B cell (primary cell): Measurements from ENCODE around the gene CCDC97. TPM values are rescaled to one million over a fixed set of nuclear protein-coding genes. Genes with fewer than 3 reads are reported as not detected.

Source experiments
- ATAC-seq: fragments of 200-7000 bp; cut with Tn5 transposase; one replicate; pipeline ENCODE4 v1.10.0; 2021; ENCODE audit warnings: low read depth, mild to moderate bottlenecking, moderate number of reproducible peaks, moderate library complexity
- CTCF ChIA-PET: fragments of 350-600 bp; sonication (Branson Sonifier 250); formaldehyde crosslinking; loops from one replicate; lab custom pipeline; 2021; ENCODE audit warnings: antibody characterized with exemption, inconsistent platforms; lab: Charles Lee
- POLR2A ChIA-PET: fragments of 350-600 bp; sonication (Branson Sonifier 250); formaldehyde crosslinking; loops from one replicate; lab custom pipeline; 2021; ENCODE audit warnings: antibody characterized with exemption; lab: Charles Lee
- DNase-seq: peaks from one replicate; pipeline ENCODE4 v3.0.0; 2013
- H2AFZ ChIP-seq: 2 replicates; pipeline ENCODE4 v1.6.1; 2012; ENCODE audit warnings: mild to moderate bottlenecking, low read depth, low read length; ENCODE audit not compliant: insufficient read depth, poor library complexity, severe bottlenecking
- H3K27ac ChIP-seq, 2 donors: 1 replicate in 1 of 2; 2 replicates in 1 of 2; pipeline ENCODE4 v1.5.1; 2012 to 2013; ENCODE audit warnings: low read length in 2 of 2, mild to moderate bottlenecking in 2 of 2, moderate library complexity in 1 of 2
- H3K27me3 ChIP-seq, 4 experiments: fragments of 200-600 bp in 1 of 4; sonication (generic) in 1 of 4; replicated peaks in 1 of 4; 1 replicate in 2 of 4; 2 replicates in 2 of 4; pipeline versions ENCODE4 v1.6.1 to v1.7.0; 2013 to 2016; ENCODE audit warnings: low read length in 3 of 4, mild to moderate bottlenecking in 2 of 4, mixed read lengths in 1 of 4, moderate library complexity in 1 of 4; ENCODE audit not compliant: insufficient read depth in 4 of 4, control insufficient read depth in 3 of 4; ENCODE audit errors: control extremely low read depth in 1 of 4
- H3K36me3 ChIP-seq, 2 experiments: replicated peaks in 1 of 2; 1 replicate in 1 of 2; 2 replicates in 1 of 2; pipeline versions ENCODE4 v1.6.1 to v1.7.1; 2013; ENCODE audit warnings: low read length in 1 of 2; ENCODE audit not compliant: insufficient read depth in 2 of 2, control insufficient read depth in 1 of 2; ENCODE audit errors: control extremely low read depth in 1 of 2, extremely low read depth in 1 of 2
- H3K4me1 ChIP-seq, 2 donors: fragments of 200-600 bp in 1 of 2; sonication (generic) in 1 of 2; 1 replicate in 1 of 2; 2 replicates in 1 of 2; pipeline versions ENCODE4 v1.5.1 to v1.6.1; 2013 to 2017; ENCODE audit warnings: low read length in 2 of 2; ENCODE audit not compliant: control insufficient read depth in 2 of 2, insufficient read depth in 2 of 2
- H3K4me2 ChIP-seq: replicated peaks from 2 replicates; pipeline ENCODE3; 2012; ENCODE audit warnings: mild to moderate bottlenecking, low read depth, low read length; ENCODE audit not compliant: poor library complexity, severe bottlenecking
- H3K4me3 ChIP-seq, 5 experiments: fragments of 200-600 bp in 1 of 5; sonication (generic) in 1 of 5; 1 replicate in 3 of 5; 2 replicates in 2 of 5; pipeline versions ENCODE4 v1.5.1 to v1.7.0; 2011 to 2016; ENCODE audit warnings: low read length in 4 of 5, mild to moderate bottlenecking in 4 of 5, low read depth in 2 of 5, control low read depth in 1 of 5, moderate library complexity in 1 of 5; ENCODE audit not compliant: insufficient read depth in 1 of 5; ENCODE audit errors: control extremely low read depth in 1 of 5, extremely low read depth in 1 of 5
- H3K79me2 ChIP-seq: fragments of 200-600 bp; sonication (generic); one replicate; pipeline ENCODE4 v1.6.0; 2016; ENCODE audit warnings: low read length; ENCODE audit not compliant: control insufficient read depth, insufficient read depth
- H3K9ac ChIP-seq: fragments of 200-600 bp; sonication (generic); 2 replicates; pipeline ENCODE4 v1.6.1; 2017; ENCODE audit warnings: mild to moderate bottlenecking, low read length, moderate library complexity
- H3K9me3 ChIP-seq, 3 donors: one replicate each; pipeline versions ENCODE4 v1.6.1 to v1.7.1; 2013; ENCODE audit warnings: low read length in 2 of 3; ENCODE audit not compliant: control insufficient read depth in 2 of 3, insufficient read depth in 1 of 3; ENCODE audit errors: control extremely low read depth in 1 of 3
- H4K20me1 ChIP-seq: 2 replicates; pipeline ENCODE4 v1.6.0; 2012; ENCODE audit warnings: mild to moderate bottlenecking, low read length; ENCODE audit not compliant: insufficient read depth, control insufficient read depth, poor library complexity, severe bottlenecking
- H3K27ac Mint-ChIP-seq: one replicate; pipeline ENCODE4 v1.8.0; 2021; ENCODE audit warnings: mixed read lengths
- H3K27me3 Mint-ChIP-seq: one replicate; pipeline ENCODE4 v1.8.0; 2021; ENCODE audit warnings: mixed read lengths
- H3K4me1 Mint-ChIP-seq: one replicate; pipeline ENCODE4 v1.8.0; 2021; ENCODE audit warnings: mixed read lengths
- H3K4me3 Mint-ChIP-seq: one replicate; pipeline ENCODE4 v1.8.0; 2021; ENCODE audit warnings: mixed read lengths
- H3K9me3 Mint-ChIP-seq: one replicate; pipeline ENCODE4 v1.8.0; 2022; ENCODE audit warnings: mixed read lengths; ENCODE audit not compliant: insufficient read depth
- CTCF ChIP-seq: fragments of 200-600 bp; IDR thresholded peaks from one replicate; pipeline ENCODE4 v1.8.0; 2022; ENCODE audit warnings: antibody characterized with exemption, mild to moderate bottlenecking
- EZH2 ChIP-seq: IDR thresholded peaks from 2 replicates; pipeline ENCODE4 v1.6.1; 2012; ENCODE audit warnings: borderline replicate concordance, low read depth, mild to moderate bottlenecking, moderate library complexity, low read length; ENCODE audit not compliant: insufficient read depth, poor library complexity, severe bottlenecking
- WGBS: methylation state at CpG from one replicate; pipeline ENCODE4 v1.1.5; 2013; ENCODE audit warnings: missing lambda C conversion rate; ENCODE audit not compliant: insufficient coverage; 5-methylcytosine and 5-hydroxymethylcytosine counted together
- intact Hi-C: fragments of 100-400 bp; cut with micrococcal nuclease; formaldehyde crosslinking; loops from one replicate; pipeline ENCODE4 v1.10.0; 2022
- polyA plus RNA-seq: library from polyadenylated mRNA; depleted of rRNA; stranded (reverse); fragments of >200 nt; gene quantifications from 2 replicates; pipeline ENCODE4 v1.2.3, GENCODE V29; 2012
- total RNA-seq, 2 donors: library from RNA; stranded (reverse); fragments of 120-200 nt in 1 of 2; gene quantifications; 1 replicate in 1 of 2; 2 replicates in 1 of 2; pipeline versions ENCODE4 v1.2.3 to v1.2.4, GENCODE V29; 2013 to 2022

Gene CCDC97
- total and polyA plus RNA-seq, 2 donors (not counting 1 experiment from before 2014, with no cell fraction given) = 16.3 to 68.3 TPM

- no peaks in the 10 kb centered on the region for H4K20me1 ChIP-seq
- peaks cover 45% of the 10 kb centered on the region for H3K79me2 ChIP-seq
- H3K4me3 Mint-ChIP-seq = peak overlapping the region; percentile 52
- no peak overlapping the region for H3K9ac ChIP-seq
- no peaks in the 10 kb centered on the region for H3K27me3 Mint-ChIP-seq
- TF ChIP-seq EZH2 (no peak), CTCF (peak; percentile 28)
- H3K9me3 Mint-ChIP-seq = no peaks in the 10 kb centered on the region
- ChIA-PET CTCF (interaction anchor here (0.6 to 4.7 kb wide), 6 partner anchors 11 to 335 kb away, joined by 3 to 64 read pairs (median 4); partner anchors contain the start of gene TGFB1), POLR2A (interaction anchor here (0.6 to 1.2 kb wide), 3 partner anchors 30 to 103 kb away, joined by 5 to 15 read pairs (median 7); no protein-coding TSS in a partner anchor)
- peaks cover 27% of the 10 kb centered on the region for H3K4me1 Mint-ChIP-seq
- peak overlapping the region; percentile 43 for H3K27ac Mint-ChIP-seq
- H3K27ac ChIP-seq = no peak overlapping the region
- peaks cover 12 to 24% of the 10 kb centered on the region in 2 donors for H3K4me1 ChIP-seq
- ATAC-seq = no peak
- H3K9me3 ChIP-seq = no peaks in the 10 kb centered on the region
- H3K4me3 ChIP-seq = no peak overlapping the region
- no peak for DNase-seq
- H3K36me3 ChIP-seq = peaks cover 0 to 2% of the 10 kb centered on the region in 2 experiments
- H3K4me2 ChIP-seq = no peak overlapping the region
- 100% methylated on average over 1 of the region's 1 CpG for WGBS
- H2AFZ ChIP-seq = no peak overlapping the region
- intact Hi-C loops = no loop called here
- no peaks in the 10 kb centered on the region for H3K27me3 ChIP-seq
These were observed 56.1 kb downstream of the CCDC97 start for GRCh38 chr19:41366089-41366488.

GRCh38 chr19:41367848-41368301 lies 57.9 kb downstream of the CCDC97 start:
- 38% methylated on average over 6 of the region's 6 CpGs for WGBS
- H3K4me1 Mint-ChIP-seq = peaks cover 21% of the 10 kb centered on the region
- no peak for ATAC-seq
- no peak for DNase-seq
- no peak for TF ChIP-seq CTCF
- TF ChIP-seq EZH2 = no peak
- no peak overlapping the region for H3K9ac ChIP-seq
- no peaks in the 10 kb centered on the region for H3K9me3 ChIP-seq
- no peak overlapping the region for H3K4me3 Mint-ChIP-seq
- H3K27me3 ChIP-seq = no peaks in the 10 kb centered on the region
- H3K9me3 Mint-ChIP-seq = no peaks in the 10 kb centered on the region
- H3K27me3 Mint-ChIP-seq = no peaks in the 10 kb centered on the region
- no peak overlapping the region for H3K27ac ChIP-seq
- peaks cover 12 to 23% of the 10 kb centered on the region in 2 donors for H3K4me1 ChIP-seq
- ChIA-PET CTCF (no interaction called here), POLR2A (interaction anchor here (0.6 kb wide), 2 partner anchors 68 to 103 kb away, joined by 3 to 6 read pairs; no protein-coding TSS in a partner anchor)
- intact Hi-C loops = no loop called here
- H4K20me1 ChIP-seq = no peaks in the 10 kb centered on the region
- H3K4me2 ChIP-seq = no peak overlapping the region
- no peak overlapping the region for H3K27ac Mint-ChIP-seq
- H3K4me3 ChIP-seq = no peak overlapping the region
- H2AFZ ChIP-seq = no peak overlapping the region
- peaks cover 45% of the 10 kb centered on the region for H3K79me2 ChIP-seq
- no peaks in the 10 kb centered on the region for H3K36me3 ChIP-seq
